K562 (cell line): ENCODE measurements around the gene RAPGEFL1. TPM values are rescaled to one million over a fixed set of nuclear protein-coding genes. Genes with fewer than 3 reads are reported as not detected.

ENCODE experiments used
- ATAC-seq: fragments of 200-7000 bp; cut with Tn5 transposase; 3 replicates; pipeline ENCODE4 v1.9.1; 2020; ENCODE audit warnings: moderate library complexity
- BruUV-seq: library from RNA; stranded (reverse); fragments of 400-500 nt; replicated peaks from 2 replicates; lab custom pipeline; 2021; lab: Mats Ljungman, UMichigan
- CTCF ChIA-PET: fragments of 300-600 bp; formaldehyde crosslinking; extraction: SDS; loops from one replicate; lab custom pipeline; 2021; ENCODE audit warnings: low intra/inter-chr PET ratio; lab: Yijun Ruan, JAX
- POLR2A ChIA-PET: fragments of 300-600, 350-650 bp; sonication (Branson Sonifier 250); formaldehyde crosslinking; extraction: SDS; loops from one replicate; lab custom pipeline; 2021; ENCODE audit warnings: antibody characterized with exemption, inconsistent platforms; lab: Yijun Ruan, JAX
- DNase-seq, 4 experiments: peaks; one replicate each; pipeline versions ENCODE4 v3.0.0 to v3.0.0-alpha.2; 2011 to 2018; ENCODE audit warnings: low spot score in 3 of 4, mixed read lengths in 3 of 4; ENCODE audit errors: extremely low read depth in 1 of 4
- FAIRE-seq: peaks from 2 replicates; lab custom pipeline; 2011; peaks lifted over from hg19 to GRCh38; lab: Jason Lieb, UNC
- H2AFZ ChIP-seq: 2 replicates; pipeline ENCODE4 v1.6.0; 2011; ENCODE audit warnings: low read depth, low read length, control low read depth, inconsistent platforms
- H3K27ac ChIP-seq: fragments of 200-600 bp; 3 replicates; pipeline ENCODE4 v1.8.0; 2011; ENCODE audit warnings: low read depth, mild to moderate bottlenecking, control low read depth, inconsistent platforms, low read length, moderate library complexity, mixed read lengths; ENCODE audit errors: extremely low read depth
- H3K27me3 ChIP-seq, 2 experiments: fragments of 300-600 bp in 1 of 2; 2 replicates in 1 of 2; 3 replicates in 1 of 2; pipeline versions ENCODE4 v1.6.0 to v1.8.0; 2011; ENCODE audit warnings: inconsistent platforms in 2 of 2, low read length in 2 of 2, mild to moderate bottlenecking in 1 of 2, mixed read lengths in 1 of 2, moderate library complexity in 1 of 2; ENCODE audit not compliant: control insufficient read depth in 2 of 2, insufficient read depth in 2 of 2
- H3K36me3 ChIP-seq: fragments of 300-600 bp; 3 replicates; pipeline ENCODE4 v1.8.0; 2011; ENCODE audit warnings: mild to moderate bottlenecking, low read length, inconsistent platforms; ENCODE audit not compliant: control insufficient read depth, insufficient read depth
- H3K4me1 ChIP-seq, 2 experiments: fragments of 200-600 bp in 1 of 2; replicated peaks in 1 of 2; 2 replicates in 1 of 2; 3 replicates in 1 of 2; pipeline versions ENCODE4 v1.5.1 to v1.8.0; 2011; ENCODE audit warnings: inconsistent platforms in 2 of 2, low read length in 2 of 2, mild to moderate bottlenecking in 1 of 2, mixed read lengths in 1 of 2, moderate library complexity in 1 of 2; ENCODE audit not compliant: control insufficient read depth in 2 of 2, insufficient read depth in 2 of 2
- H3K4me2 ChIP-seq: 2 replicates; pipeline ENCODE4 v1.6.1; 2011; ENCODE audit warnings: low read length, control low read depth, inconsistent platforms, mixed read lengths; ENCODE audit not compliant: insufficient read depth
- H3K4me3 ChIP-seq: fragments of 200-600 bp; sonication (generic), shearing (Covaris generic); 2 replicates; pipeline ENCODE4 v1.5.1; 2016; ENCODE audit warnings: control low read depth, inconsistent platforms
- H3K79me2 ChIP-seq: fragments of 200-600 bp; 3 replicates; pipeline ENCODE4 v1.8.0; 2011; ENCODE audit warnings: low read length, inconsistent platforms; ENCODE audit not compliant: control insufficient read depth, insufficient read depth
- H3K9ac ChIP-seq, 2 experiments: 2 replicates each; pipeline versions ENCODE4 v1.6.0 to v1.6.1; 2011; ENCODE audit warnings: low read depth in 2 of 2, low read length in 2 of 2, control low read depth in 1 of 2, inconsistent platforms in 1 of 2, mild to moderate bottlenecking in 1 of 2, mixed read lengths in 1 of 2; ENCODE audit not compliant: insufficient read depth in 1 of 2
- H3K9me1 ChIP-seq: one replicate; pipeline ENCODE4 v1.6.0; 2011; ENCODE audit warnings: inconsistent platforms, mild to moderate bottlenecking, low read length, moderate library complexity; ENCODE audit not compliant: control insufficient read depth, insufficient read depth
- H3K9me3 ChIP-seq: replicated peaks from 2 replicates; pipeline ENCODE4 v1.5.1; 2011; ENCODE audit warnings: low read depth, low read length, inconsistent platforms; ENCODE audit not compliant: control insufficient read depth, insufficient read depth
- H4K20me1 ChIP-seq: replicated peaks from 2 replicates; pipeline ENCODE4 v1.6.1; 2011; ENCODE audit warnings: low read length, inconsistent platforms, mixed read lengths; ENCODE audit not compliant: control insufficient read depth, insufficient read depth
- BCLAF1 ChIP-seq, 2 experiments: fragments of 450-650 bp in 1 of 2; IDR thresholded peaks; 2 replicates each; pipeline ENCODE4 v1.6.1; 2011 to 2017; ENCODE audit warnings: low read depth in 2 of 2, antibody characterized with exemption in 1 of 2, borderline replicate concordance in 1 of 2, low read length in 1 of 2, mild to moderate bottlenecking in 1 of 2, mixed read lengths in 1 of 2; ENCODE audit not compliant: control insufficient read depth in 1 of 2
- BRCA1 ChIP-seq, 2 experiments: fragments of 450-650 bp in 1 of 2; sonication (generic) in 1 of 2; formaldehyde crosslinking in 1 of 2; IDR thresholded peaks; 2 replicates each; pipeline versions ENCODE4 v1.5.0 to v1.6.1; 2017 to 2020; ENCODE audit warnings: mild to moderate bottlenecking in 1 of 2, missing genetic modification reagents in 1 of 2
- CHD2 ChIP-seq: IDR thresholded peaks from 2 replicates; pipeline ENCODE4 v1.6.1; 2011; ENCODE audit warnings: low read depth, low read length
- ELF2 ChIP-seq: fragments of 250-450 bp; sonication (Bioruptor Pico); IDR thresholded peaks from 2 replicates; pipeline ENCODE4 v1.5.0; 2021; ENCODE audit warnings: mild to moderate bottlenecking
- HEY1 ChIP-seq: fragments of 250-450 bp; sonication (Bioruptor Pico); IDR thresholded peaks from 2 replicates; pipeline ENCODE4 v1.5.0; 2020; ENCODE audit warnings: mild to moderate bottlenecking, moderate library complexity, borderline replicate concordance
- NR3C1 ChIP-seq: sonication (generic); formaldehyde crosslinking; IDR thresholded peaks from 2 replicates; pipeline ENCODE4 v1.8.1; 2022; ENCODE audit warnings: missing genetic modification reagents
- PCBP2 ChIP-seq: fragments of 200-400 bp; formaldehyde crosslinking; IDR thresholded peaks from 2 replicates; pipeline ENCODE4 v1.6.1; 2018; ENCODE audit warnings: low read length, low read depth, mild to moderate bottlenecking, moderate library complexity; ENCODE audit not compliant: poor library complexity, severe bottlenecking
- PHF20 ChIP-seq: fragments of 450-650 bp; IDR thresholded peaks from 2 replicates; pipeline ENCODE4 v1.6.1; 2018; ENCODE audit not compliant: partially characterized antibody
- SIN3A ChIP-seq, 2 experiments: fragments of 150-350 bp in 1 of 2; IDR thresholded peaks; 2 replicates each; pipeline ENCODE4 v1.6.1; 2011 to 2016; ENCODE audit warnings: borderline replicate concordance in 2 of 2, low read depth in 2 of 2, low read length in 2 of 2, mild to moderate bottlenecking in 2 of 2, moderate library complexity in 2 of 2; ENCODE audit not compliant: control insufficient read depth in 1 of 2
- SOX6 ChIP-seq: fragments of 450-650 bp; IDR thresholded peaks from 2 replicates; pipeline ENCODE4 v1.6.1; 2014; ENCODE audit warnings: mild to moderate bottlenecking
- ZBTB49 ChIP-seq: sonication (generic); formaldehyde crosslinking; IDR thresholded peaks from 2 replicates; pipeline ENCODE4 v1.8.0; 2022; ENCODE audit warnings: missing genetic modification reagents, mild to moderate bottlenecking, borderline replicate concordance
- ZNF143 ChIP-seq: sonication (generic); formaldehyde crosslinking; IDR thresholded peaks from 2 replicates; pipeline ENCODE4 v1.9.0; 2022; ENCODE audit warnings: mild to moderate bottlenecking, missing genetic modification reagents
- ZNF263 ChIP-seq: sonication (generic); formaldehyde crosslinking; IDR thresholded peaks from 2 replicates; pipeline ENCODE4 v1.8.0; 2022; ENCODE audit warnings: mild to moderate bottlenecking, missing genetic modification reagents, borderline replicate concordance
- ZNF3 ChIP-seq: fragments of 250-450 bp; sonication (Bioruptor Pico); IDR thresholded peaks from 2 replicates; pipeline ENCODE4 v1.5.0; 2021; ENCODE audit warnings: mild to moderate bottlenecking, moderate library complexity
- ZNF77 ChIP-seq: fragments of 250-450 bp; sonication (Bioruptor Pico); IDR thresholded peaks from 2 replicates; pipeline ENCODE4 v1.5.0; 2020
- WGBS: fragments of 100-300 bp; shearing (Covaris generic); methylation state at CpG from one replicate; pipeline ENCODE4 v1.1.6; 2016; ENCODE audit warnings: low coverage, mixed read lengths; ENCODE audit not compliant: insufficient coverage; ENCODE audit errors: missing lambda C conversion rate; 5-methylcytosine and 5-hydroxymethylcytosine counted together
- in situ Hi-C: fragments of 300-500 bp; cut with MboI; formaldehyde crosslinking; loops from 4 replicates; pipeline ENCODE4 v1.15.0; 2018; ENCODE audit warnings: inconsistent platforms, mixed read lengths
- intact Hi-C: fragments of 100-400 bp; cut with micrococcal nuclease; formaldehyde crosslinking; loops from 2 replicates; pipeline ENCODE4 v1.14.2; 2022
- polyA plus RNA-seq, 8 experiments: library from polyadenylated mRNA; depleted of rRNA in 4 of 8; stranded (reverse) in 5 of 8; unstranded in 3 of 8; fragments of >200 nt; fragmentation: Nextera tagmentation in 2 of 8; fragmentation: Illumina TruSeq in 1 of 8; extraction: Ambion mirVana in 2 of 8; extraction: Trizol in 1 of 8; gene quantifications; 2 replicates each; pipeline versions ENCODE4 v1.2.1 to v1.2.3, GENCODE V29; 2011 to 2014; ENCODE audit warnings: inconsistent platforms in 1 of 8, missing spikeins in 1 of 8
- total RNA-seq, 7 experiments: library from RNA; depleted of rRNA in 6 of 7; stranded (reverse); fragments of >200 nt in 6 of 7; fragmentation: Illumina TruSeq in 2 of 7; extraction: Trizol in 2 of 7; gene quantifications; 2 replicates each; pipeline versions ENCODE4 v1.2.1 to v1.2.3, GENCODE V29; 2011 to 2021; ENCODE audit warnings: low replicate concordance in 1 of 7

Gene RAPGEFL1
- total and polyA plus RNA-seq, 9 of the 15 experiments (the other 6 are each of a cell fraction or from before 2014, with no cell fraction given): 0.18 to 4.1 (median 2.1) TPM

- Histone ChIP-seq H3K27ac (no peak overlapping the region), H3K36me3 (peaks cover 61% of the 10 kb centered on the region), H3K4me3 (no peak overlapping the region), H3K79me2 (no peaks in the 10 kb centered on the region), H2AFZ (no peak overlapping the region), H3K9ac (no peak overlapping the region), H3K4me1 (peaks cover 10 to 16% of the 10 kb centered on the region in 2 experiments; a peak in 4 of 5 replicates), H4K20me1 (no peaks in the 10 kb centered on the region), H3K27me3 (no peaks in the 10 kb centered on the region), H3K9me1 (peaks cover 5% of the 10 kb centered on the region), H3K9me3 (no peaks in the 10 kb centered on the region), H3K4me2 (no peak overlapping the region)
- no peak for ATAC-seq
- DNase-seq: no peak
- FAIRE-seq: no peak
- 81% methylated on average over 2 of the region's 4 CpGs for WGBS
- no TSS peak for BruUV-seq
- ChIA-PET POLR2A (interaction anchor here (1.4 kb wide), 1 partner anchor 49 kb away, joined by 3 read pairs; no protein-coding TSS in a partner anchor), CTCF (interaction anchor here (0.6 kb wide), 1 partner anchor 184 kb away, joined by 4 read pairs; no protein-coding TSS in a partner anchor)
- TF ChIP-seq BCLAF1 (IDR thresholded peaks at IDR 0.05; ENCODE audit: borderline replicate concordance in 1 of 2, control insufficient read depth in 1 of 2, low read depth in 2 of 2, low read length in 1 of 2) (no peak), ZNF143 (CRISPR knock-in tag) (no peak), PHF20 (no peak), ELF2 (no peak), ZNF77 (CRISPR knock-in tag) (no peak), SIN3A (IDR thresholded peaks at IDR 0.05; ENCODE audit: borderline replicate concordance in 2 of 2, control insufficient read depth in 1 of 2, low read depth in 2 of 2, low read length in 2 of 2) (no peak), ZNF3 (CRISPR knock-in tag) (no peak), ZBTB49 (no peak), PCBP2 (no peak), HEY1 (CRISPR knock-in tag) (no peak), ZNF263 (no peak), CHD2 (no peak), NR3C1 (CRISPR knock-in tag) (no peak), SOX6 (no peak), BRCA1 (IDR thresholded peaks at IDR 0.05) (no peak), BRCA1 (CRISPR knock-in tag; IDR thresholded peaks at IDR 0.05) (no peak)
- in situ Hi-C loops: no loop called here
- intact Hi-C loops: no loop called here
These were observed 4.0 kb upstream of the RAPGEFL1 start for GRCh38 chr17:40173091-40173777.
